Suppressor macrophage treated with lipopolysaccharide for 1 hour (primary cell): ENCODE data around the gene RIPOR2.
A peak's percentile ranks its signal among the peaks of the same experiment; 100 is the strongest.
"Not testable (repeated sequence)": the region's sequence is repeated elsewhere in the genome, so short reads cannot be mapped to it uniquely, and the experiment has no call there.

Experiments
- DNase-seq, 3 donors: peaks; one replicate each; pipeline ENCODE4 v3.0.0-alpha.2; 2020 to 2022

RIPOR2 gene

GRCh38 chr6:24757611-24758010 lies 178.1 kb downstream of the RIPOR2 start:
- peak; percentile 28 to 46 (median 44) for DNase-seq

- DNase-seq = no peak
These were observed 180.5 kb downstream of the RIPOR2 start for GRCh38 chr6:24755279-24755678.

- DNase-seq = not testable (repeated sequence)
These were observed 181.4 kb downstream of the RIPOR2 start for GRCh38 chr6:24754378-24754777.
